ENCODE results near the gene ABCA2.

Gene ABCA2

GRCh38 chr9:136963341-136963740 lies 64.7 kb downstream of the ABCA2 start:
- no peak for DNase-seq

- DNase-seq, result no peak
Measured at GRCh38 chr9:136962701-136963248, 65.3 kb downstream of the ABCA2 start.

- DNase-seq, result no peak
Measured at GRCh38 chr9:136962163-136962562, 65.9 kb downstream of the ABCA2 start.

- DNase-seq, result no peak
Measured at GRCh38 chr9:136961279-136962065, 66.6 kb downstream of the ABCA2 start.

- no peak for DNase-seq
Measured at GRCh38 chr9:136960938-136961275, 67.1 kb downstream of the ABCA2 start.

GRCh38 chr9:136960212-136960937 lies 67.7 kb downstream of the ABCA2 start:
- no peak for DNase-seq

- no peak for DNase-seq
Measured at GRCh38 chr9:136958898-136959850, 68.9 kb downstream of the ABCA2 start.

- DNase-seq, result no peak
Measured at GRCh38 chr9:136958473-136958872, 69.6 kb downstream of the ABCA2 start.

GRCh38 chr9:136957901-136958300 lies 70.1 kb downstream of the ABCA2 start:
- DNase-seq, result no peak

- DNase-seq, result no peak
Measured at GRCh38 chr9:136957461-136957860, 70.6 kb downstream of the ABCA2 start.
